Smooth muscle cell (in vitro differentiated cells): ENCODE measurements around the gene ABHD12B. TPM values are rescaled to one million over a fixed set of nuclear protein-coding genes. Genes with fewer than 3 reads are reported as not detected.

Experiments
- DNase-seq: peaks from one replicate; lab custom pipeline; 2025; ENCODE audit not compliant: unreplicated experiment; lab: John Stamatoyannopoulos, UW
- H2AFZ ChIP-seq: fragments of 200-600 bp; sonication (generic); 2 replicates; pipeline ENCODE4 v1.6.0; 2016; ENCODE audit warnings: antibody characterized with exemption, low read depth, mild to moderate bottlenecking
- H3F3A ChIP-seq: fragments of 200-600 bp; sonication (generic); 2 replicates; pipeline ENCODE4 v1.6.0; 2017; ENCODE audit warnings: antibody characterized with exemption, low read depth
- H3K27ac ChIP-seq: fragments of 200-600 bp; sonication (generic); 2 replicates; pipeline ENCODE4 v1.5.1; 2016; ENCODE audit warnings: low read depth, mild to moderate bottlenecking
- H3K27me3 ChIP-seq: fragments of 200-600 bp; sonication (generic); 2 replicates; pipeline ENCODE4 v1.6.1; 2016; ENCODE audit warnings: low read depth, mild to moderate bottlenecking
- H3K36me3 ChIP-seq: fragments of 200-600 bp; sonication (generic); 2 replicates; pipeline ENCODE4 v1.5.1; 2016; ENCODE audit warnings: low read depth
- H3K4me1 ChIP-seq: fragments of 200-600 bp; sonication (generic); 2 replicates; pipeline ENCODE4 v1.5.1; 2016; ENCODE audit warnings: low read depth
- H3K4me2 ChIP-seq: fragments of 200-600 bp; sonication (generic); 2 replicates; pipeline ENCODE4 v1.6.0; 2016; ENCODE audit warnings: mild to moderate bottlenecking
- H3K4me3 ChIP-seq: fragments of 200-600 bp; sonication (generic); 2 replicates; pipeline ENCODE4 v1.5.1; 2016; ENCODE audit warnings: mild to moderate bottlenecking
- H3K79me2 ChIP-seq: fragments of 200-600 bp; sonication (generic); 2 replicates; pipeline ENCODE4 v1.6.0; 2016; ENCODE audit warnings: low read depth, mild to moderate bottlenecking
- H3K9ac ChIP-seq: fragments of 200-600 bp; sonication (generic); 2 replicates; pipeline ENCODE4 v1.6.0; 2016; ENCODE audit warnings: low read depth
- H3K9me3 ChIP-seq: fragments of 200-600 bp; sonication (generic); replicated peaks from 2 replicates; pipeline ENCODE4 v1.5.1; 2016; ENCODE audit warnings: low read depth
- H4K20me1 ChIP-seq: fragments of 200-600 bp; sonication (generic); 2 replicates; pipeline ENCODE4 v1.6.0; 2016; ENCODE audit warnings: low read depth
- CTCF ChIP-seq: fragments of 200-600 bp; sonication (generic); IDR thresholded peaks from 2 replicates; pipeline ENCODE4 v1.5.1; 2017; ENCODE audit warnings: borderline replicate concordance, mild to moderate bottlenecking, antibody characterized with exemption; ENCODE audit not compliant: insufficient read depth, poor library complexity, severe bottlenecking
- WGBS: methylation state at CpG from one replicate; pipeline ENCODE4 v1.1.7; 2016; ENCODE audit warnings: low lambda C conversion rate; 5-methylcytosine and 5-hydroxymethylcytosine counted together
- polyA plus RNA-seq: library from polyadenylated mRNA; unstranded; fragments of >200 nt; fragmentation: Nextera tagmentation; extraction: Ambion mirVana; gene quantifications from 2 replicates; pipeline ENCODE4 v1.2.1, GENCODE V29; 2016
- total RNA-seq: library from RNA; depleted of rRNA; stranded (reverse); fragments of >200 nt; gene quantifications from 2 replicates; pipeline ENCODE4 v1.2.3, GENCODE V29; 2014

Gene ABHD12B
- total and polyA plus RNA-seq, 2 experiments from 2014 or later: not detected

DNA sequence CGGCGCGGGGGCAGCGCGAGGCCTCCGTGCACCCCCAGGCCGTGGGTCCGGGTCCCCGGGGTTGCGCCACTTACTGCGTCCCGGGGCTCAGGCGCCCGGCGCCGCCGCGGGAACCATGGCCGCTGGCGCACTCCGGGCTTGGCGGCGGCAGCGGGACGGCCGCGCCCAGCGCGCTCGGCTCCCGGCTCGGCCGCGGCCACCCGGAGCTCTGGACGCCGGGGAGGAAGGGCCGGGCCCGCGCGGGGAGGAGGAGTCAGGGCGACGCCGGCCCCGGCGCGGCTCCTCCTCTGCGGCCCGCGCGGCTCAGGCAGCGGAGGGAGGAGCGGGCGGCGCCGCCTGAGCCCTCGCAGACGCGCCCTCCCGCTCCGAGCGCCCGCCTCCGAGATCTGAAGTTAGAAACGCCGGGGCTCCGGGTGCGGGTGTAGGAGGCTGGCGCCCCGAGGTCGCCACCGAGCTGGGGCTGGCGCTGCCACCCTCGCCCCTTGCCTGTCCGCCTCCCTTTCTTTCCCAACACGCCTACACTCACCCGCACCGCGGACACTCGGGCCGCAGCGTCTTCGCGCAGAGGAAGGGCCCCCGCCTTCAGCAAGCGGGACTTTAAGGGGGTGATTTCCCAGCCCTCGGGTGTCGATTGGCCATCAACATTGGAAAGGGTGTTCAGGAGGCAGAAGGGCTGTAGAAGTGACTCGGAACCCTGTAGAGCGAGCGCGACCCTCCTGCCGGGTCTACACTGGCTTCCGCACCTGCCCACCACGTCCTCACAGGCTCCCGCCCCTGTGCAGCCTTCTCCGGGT is 40.7 kb upstream of the ABHD12B start, which contains the start of gene NIN:
Gene NIN (minus strand): TSS at position 231 of the 794 bp plus-strand sequence. CDS start 9,106 bp downstream, outside the sequence.
- Histone ChIP-seq H3F3A (peaks cover 8% of the 10 kb centered on the region), H3K9me3 (no peaks in the 10 kb centered on the region), H4K20me1 (peaks cover 41% of the 10 kb centered on the region), H3K27ac (peak within 1 kb of the TSS; percentile 26), H3K27me3 (no peaks in the 10 kb centered on the region), H3K9ac (peak within 1 kb of the TSS; percentile 69), H3K4me3 (peak within 1 kb of the TSS; percentile 90), H3K79me2 (peaks cover 31% of the 10 kb centered on the region), H3K4me2 (peak within 1 kb of the TSS; percentile 89), H2AFZ (peak within 1 kb of the TSS; percentile 97), H3K4me1 (peaks cover 22% of the 10 kb centered on the region), H3K36me3 (no peaks in the 10 kb centered on the region)
- WGBS: 2% methylated on average over 77 of the region's 97 CpGs
- DNase-seq: peak; percentile 51
- TF ChIP-seq CTCF: no peak

GRCh38 chr14:50831726-50832168 is 40.1 kb upstream of the ABHD12B start:
- DNase-seq: no peak
- Histone ChIP-seq H2AFZ (peak overlapping the region; percentile 97), H3K9ac (no peak overlapping the region), H3K9me3 (no peaks in the 10 kb centered on the region), H3K36me3 (no peaks in the 10 kb centered on the region), H3K4me3 (peak overlapping the region; percentile 90), H3K27ac (no peak overlapping the region), H3K4me2 (peak overlapping the region; percentile 89), H3K79me2 (peaks cover 27% of the 10 kb centered on the region), H3K27me3 (no peaks in the 10 kb centered on the region), H3F3A (peaks cover 8% of the 10 kb centered on the region), H3K4me1 (peaks cover 22% of the 10 kb centered on the region), H4K20me1 (peaks cover 35% of the 10 kb centered on the region)
- TF ChIP-seq CTCF: no peak
- WGBS: 2% methylated on average over 10 of the region's 10 CpGs

GRCh38 chr14:50832935-50833630 is 38.8 kb upstream of the ABHD12B start:
- peaks cover 24% of the 10 kb centered on the region for H4K20me1 ChIP-seq
- DNase-seq: no peak

More at GRCh38 chr14:50832935-50833630, 38.8 kb upstream of the ABHD12B start:
- Histone ChIP-seq H3K9me3 (no peaks in the 10 kb centered on the region), H3K36me3 (no peaks in the 10 kb centered on the region), H3K4me2 (no peak overlapping the region), H3K27me3 (no peaks in the 10 kb centered on the region), H3K4me3 (no peak overlapping the region), H3K4me1 (peaks cover 20% of the 10 kb centered on the region), H3K27ac (no peak overlapping the region), H3K79me2 (peaks cover 17% of the 10 kb centered on the region), H2AFZ (no peak overlapping the region), H3F3A (peaks cover 8% of the 10 kb centered on the region), H3K9ac (no peak overlapping the region)
- no peak for TF ChIP-seq CTCF
- 87% methylated on average over 6 of the region's 6 CpGs for WGBS
